GM23338 (cell line): Measurements from ENCODE around the gene PIK3R3. TPM values are rescaled to one million over a fixed set of nuclear protein-coding genes. Genes with fewer than 3 reads are reported as not detected.

Experiments
- ATAC-seq: fragments of 200-7000 bp; cut with Tn5 transposase; 3 replicates; pipeline ENCODE4 v1.9.1; 2020
- DNase-seq: peaks from one replicate; pipeline ENCODE4 v3.0.0-alpha.2; 2015; ENCODE audit warnings: low spot score
- H2AFZ ChIP-seq: fragments of 200-600 bp; sonication (generic); 2 replicates; pipeline ENCODE4 v1.8.0; 2016; ENCODE audit warnings: antibody characterized with exemption, mild to moderate bottlenecking, moderate library complexity
- H3F3A ChIP-seq: fragments of 200-600 bp; sonication (generic); replicated peaks from 2 replicates; pipeline ENCODE4 v1.8.0; 2017; ENCODE audit warnings: antibody characterized with exemption, mixed run types, low read depth
- H3K27ac ChIP-seq: fragments of 200-600 bp; sonication (generic); 2 replicates; pipeline ENCODE4 v1.6.1; 2016; ENCODE audit warnings: low read depth
- H3K27me3 ChIP-seq: fragments of 200-600 bp; sonication (generic); 2 replicates; pipeline ENCODE4 v1.8.0; 2016; ENCODE audit warnings: mild to moderate bottlenecking, mixed run types, moderate library complexity; ENCODE audit not compliant: insufficient read depth
- H3K36me3 ChIP-seq: fragments of 200-600 bp; sonication (generic); 2 replicates; pipeline ENCODE4 v1.8.0; 2016; ENCODE audit warnings: mild to moderate bottlenecking; ENCODE audit not compliant: insufficient read depth
- H3K4me1 ChIP-seq: fragments of 200-600 bp; sonication (generic); 2 replicates; pipeline ENCODE4 v1.8.0; 2016; ENCODE audit warnings: mild to moderate bottlenecking, moderate library complexity; ENCODE audit not compliant: insufficient read depth
- H3K4me2 ChIP-seq: fragments of 200-600 bp; sonication (generic); 2 replicates; pipeline ENCODE4 v1.7.1; 2017; ENCODE audit warnings: mixed run types
- H3K4me3 ChIP-seq: fragments of 200-600 bp; sonication (generic); 2 replicates; pipeline ENCODE4 v1.6.1; 2016; ENCODE audit warnings: mixed run types
- H3K79me2 ChIP-seq: fragments of 200-600 bp; sonication (generic); replicated peaks from 2 replicates; pipeline ENCODE4 v1.8.0; 2017; ENCODE audit warnings: mild to moderate bottlenecking; ENCODE audit not compliant: insufficient read depth
- H3K9me2 ChIP-seq: fragments of 200-600 bp; sonication (generic); 2 replicates; pipeline ENCODE4 v1.8.0; 2017; ENCODE audit not compliant: insufficient read depth
- H4K20me1 ChIP-seq: fragments of 200-600 bp; sonication (generic); replicated peaks from 2 replicates; pipeline ENCODE4 v1.8.0; 2017; ENCODE audit warnings: mild to moderate bottlenecking; ENCODE audit not compliant: insufficient read depth
- H3K27ac Mint-ChIP-seq: 2 replicates; pipeline ENCODE4 v1.8.0; 2020; ENCODE audit warnings: inconsistent platforms, mild to moderate bottlenecking, moderate library complexity, mixed read lengths
- H3K27me3 Mint-ChIP-seq: 3 replicates; pipeline ENCODE4 v1.8.0; 2022; ENCODE audit warnings: low read depth, mild to moderate bottlenecking, moderate library complexity, mixed read lengths, inconsistent platforms; ENCODE audit not compliant: insufficient read depth, poor library complexity
- H3K36me3 Mint-ChIP-seq: 3 replicates; pipeline ENCODE4 v1.8.0; 2021; ENCODE audit warnings: low read depth, mild to moderate bottlenecking, inconsistent platforms, moderate library complexity, mixed read lengths
- H3K4me1 Mint-ChIP-seq: 3 replicates; pipeline ENCODE4 v1.8.0; 2020; ENCODE audit warnings: mild to moderate bottlenecking, inconsistent platforms, mixed read lengths
- H3K4me3 Mint-ChIP-seq: 3 replicates; pipeline ENCODE4 v1.8.0; 2021; ENCODE audit warnings: moderate library complexity, mild to moderate bottlenecking, inconsistent platforms, mixed read lengths
- H3K9me3 Mint-ChIP-seq: 3 replicates; pipeline ENCODE4 v1.8.0; 2020; ENCODE audit warnings: moderate library complexity, mild to moderate bottlenecking, inconsistent platforms, mixed read lengths
- CTCF ChIP-seq, 2 experiments: fragments of 200-600 bp in 1 of 2; sonication (generic) in 1 of 2; conservative IDR thresholded peaks; 2 replicates each; pipeline versions ENCODE4 v1.5.1 to v1.6.1; 2016 to 2017; ENCODE audit warnings: antibody characterized with exemption in 2 of 2, low read depth in 2 of 2, mild to moderate bottlenecking in 2 of 2, moderate library complexity in 1 of 2
- NANOG ChIP-seq: IDR thresholded peaks from 2 replicates; pipeline ENCODE4 v1.6.1; 2016; ENCODE audit warnings: antibody characterized with exemption, borderline replicate concordance
- REST ChIP-seq: IDR thresholded peaks from one replicate; pipeline ENCODE4 v1.6.1; 2018; ENCODE audit warnings: antibody characterized with exemption; ENCODE audit not compliant: unreplicated experiment
- polyA plus RNA-seq: library from polyadenylated mRNA; unstranded; fragments of >200 nt; fragmentation: Nextera tagmentation; extraction: Ambion mirVana; gene quantifications from 2 replicates; pipeline ENCODE4 v1.2.1, GENCODE V29; 2016
- total RNA-seq: library from RNA; depleted of rRNA; stranded (reverse); fragments of >200 nt; shearing (Covaris generic); gene quantifications from 2 replicates; pipeline ENCODE4 v1.2.3, GENCODE V29; 2014

PIK3R3 gene
- total and polyA plus RNA-seq, 2 experiments from 2014 or later = 7.5 to 8.6 TPM

GRCh38 chr1:46180082-46180616 is 47.7 kb upstream of the PIK3R3 start:
- no peaks in the 10 kb centered on the region for H3F3A ChIP-seq
- ATAC-seq (peak; percentile 74), DNase-seq (peak; percentile 80)
- H3K9me2 ChIP-seq = no peaks in the 10 kb centered on the region
- TF ChIP-seq REST (no peak), CTCF (conservative IDR thresholded peaks at IDR 0.05; ENCODE audit: low read depth in 2 of 2) (peak; percentile 39 to 79; a peak in 3 of 4 replicates)
- H3K36me3 Mint-ChIP-seq = no peaks in the 10 kb centered on the region
- no peaks in the 10 kb centered on the region for H3K79me2 ChIP-seq
- no peaks in the 10 kb centered on the region; the same call in 1 of the 2 replicates for H3K4me1 ChIP-seq
- H3K27ac ChIP-seq = no peak overlapping the region
- no peaks in the 10 kb centered on the region for H4K20me1 ChIP-seq
- no peaks in the 10 kb centered on the region for H3K9me3 Mint-ChIP-seq
- H3K4me1 Mint-ChIP-seq = peaks cover 7% of the 10 kb centered on the region; the same call in 2 of the 3 replicates
- H3K4me2 ChIP-seq = peak overlapping the region; percentile 43; the same call in 1 of the 2 replicates
- no peak overlapping the region for H3K4me3 ChIP-seq
- H3K27ac Mint-ChIP-seq = no peak overlapping the region
- no peak overlapping the region for H3K4me3 Mint-ChIP-seq
- H2AFZ ChIP-seq = no peak overlapping the region
- no peaks in the 10 kb centered on the region for H3K36me3 ChIP-seq
- 0 out of 2 replicates have a peak, but pooled peaks cover 6% of the 10 kb centered on the region for H3K27me3 ChIP-seq
- peaks cover 7% of the 10 kb centered on the region for H3K27me3 Mint-ChIP-seq

- 0 out of 2 replicates have a peak, but pooled peaks cover 6% of the 10 kb centered on the region for H3K27me3 ChIP-seq
- no peaks in the 10 kb centered on the region for H3K36me3 Mint-ChIP-seq
- H3K4me2 ChIP-seq = no peak overlapping the region
- H3K27ac Mint-ChIP-seq = no peak overlapping the region
- H3K9me3 Mint-ChIP-seq = no peaks in the 10 kb centered on the region
- H3K4me1 ChIP-seq = peaks cover 6% of the 10 kb centered on the region; the same call in 1 of the 2 replicates
- peaks cover 7% of the 10 kb centered on the region; the same call in 2 of the 3 replicates for H3K4me1 Mint-ChIP-seq
- no peaks in the 10 kb centered on the region for H4K20me1 ChIP-seq
- no peak overlapping the region for H3K4me3 ChIP-seq
- peaks cover 7% of the 10 kb centered on the region for H3K27me3 Mint-ChIP-seq
- no peaks in the 10 kb centered on the region for H3F3A ChIP-seq
- no peak for TF ChIP-seq REST
- no peak for TF ChIP-seq NANOG
- TF ChIP-seq CTCF (conservative IDR thresholded peaks at IDR 0.05; ENCODE audit: low read depth in 2 of 2) = peak; percentile 98 to 99
- peak overlapping the region; percentile 75 for H2AFZ ChIP-seq
- H3K27ac ChIP-seq = no peak overlapping the region
- peak; percentile 97 for DNase-seq
- no peak overlapping the region for H3K4me3 Mint-ChIP-seq
- peak; percentile 93 for ATAC-seq
- H3K9me2 ChIP-seq = no peaks in the 10 kb centered on the region
- no peaks in the 10 kb centered on the region for H3K36me3 ChIP-seq
- H3K79me2 ChIP-seq = no peaks in the 10 kb centered on the region
Measured at GRCh38 chr1:46179138-46180081, 47.0 kb upstream of the PIK3R3 start.
